HG03439 (cell line): ENCODE data around the gene EHD1.

Experiments
- ATAC-seq: cut with Tn5 transposase; IDR thresholded peaks from one replicate; pipeline ENCODE4 v1.9.1; 2021; ENCODE audit warnings: mild to moderate bottlenecking, moderate library complexity; ENCODE audit not compliant: unreplicated experiment

EHD1 gene

GRCh38 chr11:64910451-64911093, 32.2 kb upstream of the EHD1 start:
- ATAC-seq: no peak

GRCh38 chr11:64909653-64910343, 31.4 kb upstream of the EHD1 start:
- no peak for ATAC-seq

- no peak for ATAC-seq
Measured at GRCh38 chr11:64908766-64909165, 30.3 kb upstream of the EHD1 start.

- no peak for ATAC-seq
Measured at GRCh38 chr11:64906314-64906635, 27.9 kb upstream of the EHD1 start.

GRCh38 chr11:64905516-64906313, 27.3 kb upstream of the EHD1 start:
- no peak for ATAC-seq

- no peak for ATAC-seq
Measured at GRCh38 chr11:64903291-64903833, 24.9 kb upstream of the EHD1 start.

- no peak for ATAC-seq
Measured at GRCh38 chr11:64902102-64902900, 23.9 kb upstream of the EHD1 start.

- no peak for ATAC-seq
Measured at GRCh38 chr11:64900774-64901173, 22.4 kb upstream of the EHD1 start.

- no peak for ATAC-seq
Measured at GRCh38 chr11:64900263-64900678, 21.9 kb upstream of the EHD1 start.

GRCh38 chr11:64898541-64898940, 20.1 kb upstream of the EHD1 start:
- ATAC-seq: no peak

GRCh38 chr11:64898076-64898445, 19.6 kb upstream of the EHD1 start:
- ATAC-seq: no peak

- ATAC-seq: no peak
Measured at GRCh38 chr11:64897381-64898075, 19.1 kb upstream of the EHD1 start.

- no peak for ATAC-seq
Measured at GRCh38 chr11:64896448-64897022, 18.1 kb upstream of the EHD1 start.

GRCh38 chr11:64894812-64895452, 16.5 kb upstream of the EHD1 start:
- no peak for ATAC-seq

GRCh38 chr11:64894070-64894811, 15.8 kb upstream of the EHD1 start:
- no peak for ATAC-seq

- ATAC-seq: no peak
Measured at GRCh38 chr11:64893194-64894069, 15.0 kb upstream of the EHD1 start.

GRCh38 chr11:64892838-64893193, 14.4 kb upstream of the EHD1 start:
- no peak for ATAC-seq

- no peak for ATAC-seq
Measured at GRCh38 chr11:64892411-64892831, 14.0 kb upstream of the EHD1 start.
